Kidney epithelial cell (primary cell): ENCODE results near the gene ERN1. TPM values are rescaled to one million over a fixed set of nuclear protein-coding genes. Genes with fewer than 3 reads are reported as not detected.

Source experiments
- DNase-seq: peaks from one replicate; pipeline ENCODE4 v3.0.0-alpha.2; 2010; ENCODE audit warnings: low read depth
- H3K27me3 ChIP-seq: 2 replicates; pipeline ENCODE4 v1.6.0; 2011; ENCODE audit warnings: low read length; ENCODE audit not compliant: control insufficient read depth, insufficient read depth
- H3K36me3 ChIP-seq: 2 replicates; pipeline ENCODE4 v1.5.1; 2011; ENCODE audit warnings: low read length; ENCODE audit not compliant: control insufficient read depth, insufficient read depth
- H3K4me3 ChIP-seq: 2 replicates; pipeline ENCODE4 v1.5.1; 2011; ENCODE audit warnings: low read depth, mild to moderate bottlenecking, control low read depth, low read length
- CTCF ChIP-seq: IDR thresholded peaks from 2 replicates; pipeline ENCODE4 v1.5.1; 2011; ENCODE audit warnings: mild to moderate bottlenecking, moderate library complexity, low read length, control low read depth, inconsistent platforms; ENCODE audit not compliant: insufficient read depth, poor library complexity, severe bottlenecking
- total RNA-seq: library from RNA; depleted of rRNA; stranded (reverse); fragments of >200 nt; gene quantifications from 2 replicates; pipeline ENCODE4 v1.2.3, GENCODE V29; 2015

Gene ERN1
- total RNA-seq, 1 donor from 2014 or later, result 19.6 TPM

- Histone ChIP-seq H3K4me3 (no peak overlapping the region), H3K36me3 (no peaks in the 10 kb centered on the region), H3K27me3 (no peaks in the 10 kb centered on the region)
- DNase-seq, result no peak
- no peak for TF ChIP-seq CTCF
Measured at GRCh38 chr17:64099543-64099942, 30.4 kb downstream of the ERN1 start.

GRCh38 chr17:64097196-64097936, 32.6 kb downstream of the ERN1 start:
- no peak overlapping the region for H3K4me3 ChIP-seq
- no peak for TF ChIP-seq CTCF
- H3K36me3 ChIP-seq, result no peaks in the 10 kb centered on the region
- no peaks in the 10 kb centered on the region for H3K27me3 ChIP-seq
- DNase-seq, result no peak

GRCh38 chr17:64096037-64096436, 33.9 kb downstream of the ERN1 start:
- no peaks in the 10 kb centered on the region for H3K36me3 ChIP-seq
- no peak overlapping the region for H3K4me3 ChIP-seq
- no peak for DNase-seq
- no peak for TF ChIP-seq CTCF
- H3K27me3 ChIP-seq, result no peaks in the 10 kb centered on the region

GRCh38 chr17:64095144-64095882, 34.6 kb downstream of the ERN1 start:
- TF ChIP-seq CTCF, result no peak
- Histone ChIP-seq H3K4me3 (no peak overlapping the region), H3K27me3 (no peaks in the 10 kb centered on the region), H3K36me3 (no peaks in the 10 kb centered on the region)
- DNase-seq, result no peak

GRCh38 chr17:64094412-64094811, 35.5 kb downstream of the ERN1 start:
- DNase-seq, result no peak
- no peak for TF ChIP-seq CTCF
- Histone ChIP-seq H3K4me3 (no peak overlapping the region), H3K27me3 (no peaks in the 10 kb centered on the region), H3K36me3 (no peaks in the 10 kb centered on the region)
